Measurements from ENCODE around the gene GRIK2.

GRCh38 chr6:102118034-102118433 is 724.5 kb downstream of the GRIK2 start:
- TF ChIP-seq MYC (IDR thresholded peaks at IDR 0.05; ENCODE audit: low read depth, low read length), result no peak
- TF ChIP-seq POLR2A (IDR thresholded peaks at IDR 0.05; ENCODE audit: low read depth, low read length), result no peak
- TF ChIP-seq CTCF (IDR thresholded peaks at IDR 0.05; ENCODE audit: extremely low read depth in 1 of 2, insufficient read depth in 1 of 2, low read depth in 1 of 2, low read length in 2 of 2), result no peak
- no peak for TF ChIP-seq POLR2AphosphoS5 (IDR thresholded peaks at IDR 0.05; ENCODE audit: insufficient read depth, low read depth, low read length)
- TF ChIP-seq MAX (IDR thresholded peaks at IDR 0.05; ENCODE audit: insufficient read depth, insufficient read length), result no peak
- TF ChIP-seq EZH2 (IDR thresholded peaks at IDR 0.05; ENCODE audit: borderline replicate concordance, low read depth, low read length, severe bottlenecking), result no peak
- TF ChIP-seq JUN (IDR thresholded peaks at IDR 0.05; ENCODE audit: borderline replicate concordance, insufficient read depth, insufficient read length, low read depth), result no peak
- no peak for TF ChIP-seq FOS (IDR thresholded peaks at IDR 0.05; ENCODE audit: borderline replicate concordance, insufficient read depth, low read length)

Measured in endothelial cell of umbilical vein (primary cell).